RWPE1 (cell line): ENCODE results near the gene BRAT1.

Experiments
- CTCF ChIA-PET: fragments of 350-600 bp; sonication (Branson Sonifier 250); formaldehyde crosslinking; extraction: SDS; loops from one replicate; lab custom pipeline; 2021; lab: Yijun Ruan, JAX
- POLR2A ChIA-PET: fragments of 400-600 bp; formaldehyde crosslinking; extraction: SDS; loops from one replicate; lab custom pipeline; 2020; ENCODE audit warnings: antibody characterized with exemption; ENCODE audit not compliant: low non-redundant PET; lab: Yijun Ruan, JAX
- DNase-seq: peaks from one replicate; pipeline ENCODE4 v3.0.0; 2012; ENCODE audit warnings: low spot score
- H3K27ac ChIP-seq: fragments of 450-650 bp; 2 replicates; pipeline ENCODE4 v1.5.1; 2017
- TF ChIP-seq, protein P1 (sequence below): fragments of 450-650 bp; conservative IDR thresholded peaks from 2 replicates; pipeline ENCODE4 v1.5.1; 2017; ENCODE audit warnings: low read depth, mild to moderate bottlenecking

The BRAT1 gene

GRCh38 chr7:2495418-2496299 lies 59.7 kb downstream of the BRAT1 start:
- POLR2A ChIA-PET, result no interaction called here
- no peak overlapping the region for H3K27ac ChIP-seq
- no peak for DNase-seq
- CTCF ChIA-PET, result interaction anchor here (0.7 kb wide), 1 partner anchor 25 kb away, joined by 5 read pairs; no protein-coding TSS in a partner anchor
- TF ChIP-seq, protein P1, sequence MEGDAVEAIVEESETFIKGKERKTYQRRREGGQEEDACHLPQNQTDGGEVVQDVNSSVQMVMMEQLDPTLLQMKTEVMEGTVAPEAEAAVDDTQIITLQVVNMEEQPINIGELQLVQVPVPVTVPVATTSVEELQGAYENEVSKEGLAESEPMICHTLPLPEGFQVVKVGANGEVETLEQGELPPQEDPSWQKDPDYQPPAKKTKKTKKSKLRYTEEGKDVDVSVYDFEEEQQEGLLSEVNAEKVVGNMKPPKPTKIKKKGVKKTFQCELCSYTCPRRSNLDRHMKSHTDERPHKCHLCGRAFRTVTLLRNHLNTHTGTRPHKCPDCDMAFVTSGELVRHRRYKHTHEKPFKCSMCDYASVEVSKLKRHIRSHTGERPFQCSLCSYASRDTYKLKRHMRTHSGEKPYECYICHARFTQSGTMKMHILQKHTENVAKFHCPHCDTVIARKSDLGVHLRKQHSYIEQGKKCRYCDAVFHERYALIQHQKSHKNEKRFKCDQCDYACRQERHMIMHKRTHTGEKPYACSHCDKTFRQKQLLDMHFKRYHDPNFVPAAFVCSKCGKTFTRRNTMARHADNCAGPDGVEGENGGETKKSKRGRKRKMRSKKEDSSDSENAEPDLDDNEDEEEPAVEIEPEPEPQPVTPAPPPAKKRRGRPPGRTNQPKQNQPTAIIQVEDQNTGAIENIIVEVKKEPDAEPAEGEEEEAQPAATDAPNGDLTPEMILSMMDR, result no peak

GRCh38 chr7:2494191-2495130 lies 60.9 kb downstream of the BRAT1 start:
- no peak overlapping the region for H3K27ac ChIP-seq
- TF ChIP-seq, protein P1, result no peak
- DNase-seq, result no peak
- CTCF ChIA-PET, result no interaction called here
- POLR2A ChIA-PET, result no interaction called here

GRCh38 chr7:2493205-2494164 lies 61.8 kb downstream of the BRAT1 start:
- CTCF ChIA-PET, result no interaction called here
- TF ChIP-seq, protein P1, result no peak
- POLR2A ChIA-PET, result no interaction called here
- DNase-seq, result no peak
- no peak overlapping the region for H3K27ac ChIP-seq

GRCh38 chr7:2492038-2492437 lies 63.3 kb downstream of the BRAT1 start:
- no peak overlapping the region for H3K27ac ChIP-seq
- ChIA-PET POLR2A (no interaction called here), CTCF (no interaction called here)
- no peak for DNase-seq
- TF ChIP-seq, protein P1, result no peak

DNA sequence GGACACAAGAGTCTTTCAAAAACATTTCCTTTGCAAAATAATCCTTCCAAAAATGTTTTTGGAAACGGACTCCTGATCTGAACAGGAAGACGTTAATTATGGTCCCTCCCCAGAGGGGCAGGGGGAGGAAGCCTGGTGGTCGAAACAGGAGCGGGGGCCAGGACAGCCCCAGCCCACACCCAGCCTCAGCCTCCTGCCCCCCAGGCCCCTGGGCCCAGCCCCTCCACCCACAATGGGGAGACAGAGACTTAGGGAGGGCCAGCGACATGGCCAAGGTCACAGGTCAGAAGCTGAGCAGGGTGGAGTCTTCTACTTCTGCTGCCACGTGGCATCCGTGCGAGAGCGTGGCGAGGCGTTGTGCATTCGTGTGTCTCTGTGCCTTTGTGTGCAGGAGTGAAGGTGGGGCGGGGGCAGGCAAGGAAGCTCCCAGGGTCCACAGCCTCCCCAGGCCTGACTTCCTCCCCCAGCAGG lies 65.1 kb downstream of the BRAT1 start:
- H3K27ac ChIP-seq, result no peak overlapping the region
- POLR2A ChIA-PET, result no interaction called here
- TF ChIP-seq, protein P1, result no peak
- DNase-seq, result no peak
- CTCF ChIA-PET, result no interaction called here
